Body of pancreas (tissue), 4 donors: Measurements from ENCODE around the gene TSSC4.

Experiments used
- CTCF ChIP-seq, 7 experiments: fragments of 450-650 bp in 4 of 7; fragments of 200-600 bp in 3 of 7; sonication (generic) in 3 of 7; IDR thresholded peaks; one replicate each; pipeline ENCODE4 v1.5.1; 2016 to 2019; ENCODE audit warnings: antibody characterized with exemption in 7 of 7
- POLR2A ChIP-seq, 3 donors: fragments of 450-650 bp; IDR thresholded peaks; one replicate each; pipeline ENCODE4 v1.6.1; 2016; ENCODE audit warnings: antibody characterized with exemption in 3 of 3, mild to moderate bottlenecking in 2 of 3

- TF ChIP-seq CTCF (IDR thresholded peaks at IDR 0.05) (no peak), POLR2A (IDR thresholded peaks at IDR 0.05) (no peak)
Measured at GRCh38 chr11:2404735-2405196, 4.2 kb downstream of the TSSC4 start.
